K562 (cell line): ENCODE data around the gene SLC6A6. TPM values are rescaled to one million over a fixed set of nuclear protein-coding genes. Genes with fewer than 3 reads are reported as not detected.

Source experiments
- ATAC-seq: fragments of 200-7000 bp; cut with Tn5 transposase; 3 replicates; pipeline ENCODE4 v1.9.1; 2020; ENCODE audit warnings: moderate library complexity
- BruUV-seq: library from RNA; stranded (reverse); fragments of 400-500 nt; replicated peaks from 2 replicates; lab custom pipeline; 2021; lab: Mats Ljungman, UMichigan
- CTCF ChIA-PET: fragments of 300-600 bp; formaldehyde crosslinking; extraction: SDS; loops from one replicate; lab custom pipeline; 2021; ENCODE audit warnings: low intra/inter-chr PET ratio; lab: Yijun Ruan, JAX
- POLR2A ChIA-PET: fragments of 300-600, 350-650 bp; sonication (Branson Sonifier 250); formaldehyde crosslinking; extraction: SDS; loops from one replicate; lab custom pipeline; 2021; ENCODE audit warnings: antibody characterized with exemption, inconsistent platforms; lab: Yijun Ruan, JAX
- DNase-seq, 4 experiments: peaks; one replicate each; pipeline versions ENCODE4 v3.0.0 to v3.0.0-alpha.2; 2011 to 2018; ENCODE audit warnings: low spot score in 3 of 4, mixed read lengths in 3 of 4; ENCODE audit errors: extremely low read depth in 1 of 4
- FAIRE-seq: peaks from 2 replicates; lab custom pipeline; 2011; peaks lifted over from hg19 to GRCh38; lab: Jason Lieb, UNC
- H2AFZ ChIP-seq: 2 replicates; pipeline ENCODE4 v1.6.0; 2011; ENCODE audit warnings: low read depth, low read length, control low read depth, inconsistent platforms
- H3K27ac ChIP-seq: fragments of 200-600 bp; 3 replicates; pipeline ENCODE4 v1.8.0; 2011; ENCODE audit warnings: low read depth, mild to moderate bottlenecking, control low read depth, inconsistent platforms, low read length, moderate library complexity, mixed read lengths; ENCODE audit errors: extremely low read depth
- H3K27me3 ChIP-seq, 2 experiments: fragments of 300-600 bp in 1 of 2; 2 replicates in 1 of 2; 3 replicates in 1 of 2; pipeline versions ENCODE4 v1.6.0 to v1.8.0; 2011; ENCODE audit warnings: inconsistent platforms in 2 of 2, low read length in 2 of 2, mild to moderate bottlenecking in 1 of 2, mixed read lengths in 1 of 2, moderate library complexity in 1 of 2; ENCODE audit not compliant: control insufficient read depth in 2 of 2, insufficient read depth in 2 of 2
- H3K36me3 ChIP-seq: fragments of 300-600 bp; 3 replicates; pipeline ENCODE4 v1.8.0; 2011; ENCODE audit warnings: mild to moderate bottlenecking, low read length, inconsistent platforms; ENCODE audit not compliant: control insufficient read depth, insufficient read depth
- H3K4me1 ChIP-seq, 2 experiments: fragments of 200-600 bp in 1 of 2; replicated peaks in 1 of 2; 2 replicates in 1 of 2; 3 replicates in 1 of 2; pipeline versions ENCODE4 v1.5.1 to v1.8.0; 2011; ENCODE audit warnings: inconsistent platforms in 2 of 2, low read length in 2 of 2, mild to moderate bottlenecking in 1 of 2, mixed read lengths in 1 of 2, moderate library complexity in 1 of 2; ENCODE audit not compliant: control insufficient read depth in 2 of 2, insufficient read depth in 2 of 2
- H3K4me2 ChIP-seq: 2 replicates; pipeline ENCODE4 v1.6.1; 2011; ENCODE audit warnings: low read length, control low read depth, inconsistent platforms, mixed read lengths; ENCODE audit not compliant: insufficient read depth
- H3K4me3 ChIP-seq: fragments of 200-600 bp; sonication (generic), shearing (Covaris generic); 2 replicates; pipeline ENCODE4 v1.5.1; 2016; ENCODE audit warnings: control low read depth, inconsistent platforms
- H3K79me2 ChIP-seq: fragments of 200-600 bp; 3 replicates; pipeline ENCODE4 v1.8.0; 2011; ENCODE audit warnings: low read length, inconsistent platforms; ENCODE audit not compliant: control insufficient read depth, insufficient read depth
- H3K9ac ChIP-seq, 2 experiments: 2 replicates each; pipeline versions ENCODE4 v1.6.0 to v1.6.1; 2011; ENCODE audit warnings: low read depth in 2 of 2, low read length in 2 of 2, control low read depth in 1 of 2, inconsistent platforms in 1 of 2, mild to moderate bottlenecking in 1 of 2, mixed read lengths in 1 of 2; ENCODE audit not compliant: insufficient read depth in 1 of 2
- H3K9me1 ChIP-seq: one replicate; pipeline ENCODE4 v1.6.0; 2011; ENCODE audit warnings: inconsistent platforms, mild to moderate bottlenecking, low read length, moderate library complexity; ENCODE audit not compliant: control insufficient read depth, insufficient read depth
- H3K9me3 ChIP-seq: replicated peaks from 2 replicates; pipeline ENCODE4 v1.5.1; 2011; ENCODE audit warnings: low read depth, low read length, inconsistent platforms; ENCODE audit not compliant: control insufficient read depth, insufficient read depth
- H4K20me1 ChIP-seq: replicated peaks from 2 replicates; pipeline ENCODE4 v1.6.1; 2011; ENCODE audit warnings: low read length, inconsistent platforms, mixed read lengths; ENCODE audit not compliant: control insufficient read depth, insufficient read depth
- CTCF ChIP-seq, 3 experiments: IDR thresholded peaks in 2 of 3; conservative IDR thresholded peaks in 1 of 3; 2 replicates each; pipeline ENCODE4 v1.5.1; 2011 to 2012; ENCODE audit warnings: low read length in 3 of 3, mild to moderate bottlenecking in 3 of 3, control low read depth in 2 of 3, improper control_type of control experiment in 1 of 3, inconsistent platforms in 1 of 3, low read depth in 1 of 3, mixed read lengths in 1 of 3, moderate library complexity in 1 of 3; ENCODE audit not compliant: insufficient read depth in 2 of 3
- RAD21 ChIP-seq, 2 experiments: fragments of 250-450 bp in 1 of 2; fragments of 450-650 bp in 1 of 2; sonication (Bioruptor Pico) in 1 of 2; formaldehyde crosslinking in 1 of 2; IDR thresholded peaks in 1 of 2; conservative IDR thresholded peaks in 1 of 2; 2 replicates each; pipeline versions ENCODE4 v1.4.0 to v1.8.0; 2020 to 2022; ENCODE audit warnings: mild to moderate bottlenecking in 2 of 2, moderate library complexity in 1 of 2
- REST ChIP-seq, 2 experiments: fragments of 450-650 bp; formaldehyde crosslinking in 1 of 2; IDR thresholded peaks; 2 replicates each; pipeline versions ENCODE4 v1.4.0 to v1.6.1; 2014 to 2020; ENCODE audit warnings: mild to moderate bottlenecking in 2 of 2, borderline replicate concordance in 1 of 2, low read depth in 1 of 2
- TBL1XR1 ChIP-seq, 2 experiments: IDR thresholded peaks; 2 replicates each; pipeline ENCODE4 v1.6.1; 2012; ENCODE audit warnings: improper control_type of control experiment in 2 of 2, low read length in 2 of 2, mild to moderate bottlenecking in 1 of 2
- WGBS: fragments of 100-300 bp; shearing (Covaris generic); methylation state at CpG from one replicate; pipeline ENCODE4 v1.1.6; 2016; ENCODE audit warnings: low coverage, mixed read lengths; ENCODE audit not compliant: insufficient coverage; ENCODE audit errors: missing lambda C conversion rate; 5-methylcytosine and 5-hydroxymethylcytosine counted together
- in situ Hi-C: fragments of 300-500 bp; cut with MboI; formaldehyde crosslinking; loops from 4 replicates; pipeline ENCODE4 v1.15.0; 2018; ENCODE audit warnings: inconsistent platforms, mixed read lengths
- intact Hi-C: fragments of 100-400 bp; cut with micrococcal nuclease; formaldehyde crosslinking; loops from 2 replicates; pipeline ENCODE4 v1.14.2; 2022
- polyA plus RNA-seq, 8 experiments: library from polyadenylated mRNA; depleted of rRNA in 4 of 8; stranded (reverse) in 5 of 8; unstranded in 3 of 8; fragments of >200 nt; fragmentation: Nextera tagmentation in 2 of 8; fragmentation: Illumina TruSeq in 1 of 8; extraction: Ambion mirVana in 2 of 8; extraction: Trizol in 1 of 8; gene quantifications; 2 replicates each; pipeline versions ENCODE4 v1.2.1 to v1.2.3, GENCODE V29; 2011 to 2014; ENCODE audit warnings: inconsistent platforms in 1 of 8, missing spikeins in 1 of 8
- total RNA-seq, 7 experiments: library from RNA; depleted of rRNA in 6 of 7; stranded (reverse); fragments of >200 nt in 6 of 7; fragmentation: Illumina TruSeq in 2 of 7; extraction: Trizol in 2 of 7; gene quantifications; 2 replicates each; pipeline versions ENCODE4 v1.2.1 to v1.2.3, GENCODE V29; 2011 to 2021; ENCODE audit warnings: low replicate concordance in 1 of 7

The SLC6A6 gene
- total and polyA plus RNA-seq, 9 of the 15 experiments (the other 6 are each of a cell fraction or from before 2014, with no cell fraction given), result 12.3 to 203 (median 93.2) TPM

GRCh38 chr3:14392231-14392630, 10.2 kb upstream of the SLC6A6 start:
- FAIRE-seq (peak; percentile 52), ATAC-seq (peak; percentile 64), DNase-seq (peak in 3 of 4 experiments; percentile 33 to 53 (median 39))
- no TSS peak for BruUV-seq
- POLR2A ChIA-PET, result interaction anchor here (1.1 to 5.1 kb wide), 3 partner anchors 9 to 15 kb away, joined by 3 to 33 read pairs (median 5); partner anchors contain the start of gene SLC6A6
- peak overlapping the region in 1 of 2 experiments; percentile 15; a peak in 1 of 4 replicates for H3K9ac ChIP-seq
- peaks cover 13 to 14% of the 10 kb centered on the region in 2 experiments for H3K4me1 ChIP-seq
- no peak overlapping the region for H2AFZ ChIP-seq
- no peaks in the 10 kb centered on the region for H4K20me1 ChIP-seq
- no peaks in the 10 kb centered on the region for H3K9me3 ChIP-seq
- in situ Hi-C loops, result no loop called here
- H3K4me3 ChIP-seq, result no peak overlapping the region
- H3K36me3 ChIP-seq, result no peaks in the 10 kb centered on the region
- H3K27ac ChIP-seq, result no peak overlapping the region
- no peak for TF ChIP-seq TBL1XR1 (IDR thresholded peaks at IDR 0.05; ENCODE audit: low read length in 2 of 2)
- TF ChIP-seq CTCF (IDR thresholded peaks at IDR 0.05 in 2 of 3, conservative IDR thresholded peaks at IDR 0.05 in 1 of 3; ENCODE audit: insufficient read depth in 2 of 3, low read depth in 1 of 3, low read length in 3 of 3), result peak; percentile 29 to 57 (median 46); a peak in 4 of 6 replicates
- peak in 1 of 2 experiments; percentile 39; a peak in 1 of 4 replicates for TF ChIP-seq RAD21 (CRISPR knock-in tag; conservative IDR thresholded peaks at IDR 0.05 in 1 of 2, IDR thresholded peaks at IDR 0.05 in 1 of 2)
- TF ChIP-seq REST (IDR thresholded peaks at IDR 0.05; ENCODE audit: borderline replicate concordance), result peak; percentile 19; the same call in 1 of the 2 replicates
- no peak for TF ChIP-seq REST (CRISPR knock-in tag; IDR thresholded peaks at IDR 0.05; ENCODE audit: low read depth)
- TF ChIP-seq, all 486 proteins: peak for 3
- WGBS, result 76% methylated on average over 4 of the region's 4 CpGs
- H3K4me2 ChIP-seq, result no peak overlapping the region
- CTCF ChIA-PET, result interaction anchor here (0.5 kb wide), 1 partner anchor 644 kb away, joined by 3 read pairs; no protein-coding TSS in a partner anchor
- intact Hi-C loops, result no loop called here
- H3K9me1 ChIP-seq, result no peaks in the 10 kb centered on the region
- no peaks in the 10 kb centered on the region for H3K79me2 ChIP-seq
- H3K27me3 ChIP-seq, result no peaks in the 10 kb centered on the region
